Common myeloid progenitor, CD34-positive (primary cell): ENCODE data around the gene SGSH.
"Not testable (repeated sequence)": the region's sequence is repeated elsewhere in the genome, so short reads cannot be mapped to it uniquely, and the experiment has no call there.

Source experiments
- CTCF ChIA-PET: fragments of 350-600 bp; sonication (Branson Sonifier 250); formaldehyde crosslinking; loops from one replicate; lab custom pipeline; 2021; ENCODE audit warnings: antibody characterized with exemption; lab: Charles Lee
- POLR2A ChIA-PET: fragments of 350-600 bp; sonication (Branson Sonifier 250); formaldehyde crosslinking; loops from one replicate; lab custom pipeline; 2021; ENCODE audit warnings: antibody characterized with exemption; lab: Charles Lee
- DNase-seq, 3 donors: peaks; one replicate each; pipeline versions ENCODE4 v3.0.0 to v3.0.0-alpha.2; 2013
- H3K27ac ChIP-seq, 2 experiments: 1 replicate in 1 of 2; 2 replicates in 1 of 2; pipeline ENCODE4 v1.7.0; 2013; ENCODE audit warnings: inconsistent platforms in 2 of 2, low read length in 2 of 2, mild to moderate bottlenecking in 2 of 2, low read depth in 1 of 2, moderate library complexity in 1 of 2; ENCODE audit not compliant: severe bottlenecking in 2 of 2, insufficient read depth in 1 of 2, poor library complexity in 1 of 2
- H3K27me3 ChIP-seq, 5 experiments: replicated peaks in 2 of 5; 1 replicate in 3 of 5; 2 replicates in 2 of 5; pipeline versions ENCODE4 v1.6.1 to v1.7.0; 2013; ENCODE audit warnings: low read length in 4 of 5, mild to moderate bottlenecking in 2 of 5, moderate library complexity in 2 of 5, inconsistent platforms in 1 of 5; ENCODE audit not compliant: insufficient read depth in 5 of 5, control insufficient read depth in 4 of 5
- H3K36me3 ChIP-seq, 4 experiments: 1 replicate in 2 of 4; 2 replicates in 2 of 4; pipeline versions ENCODE4 v1.6.1 to v1.7.0; 2013; ENCODE audit warnings: low read length in 3 of 4, control low read depth in 1 of 4, mild to moderate bottlenecking in 1 of 4; ENCODE audit not compliant: control insufficient read depth in 4 of 4, insufficient read depth in 4 of 4
- H3K4me1 ChIP-seq, 4 experiments: 1 replicate in 3 of 4; 2 replicates in 1 of 4; pipeline versions ENCODE4 v1.6.1 to v1.7.1; 2013; ENCODE audit warnings: low read length in 3 of 4, mild to moderate bottlenecking in 3 of 4, control low read depth in 1 of 4, inconsistent platforms in 1 of 4, moderate library complexity in 1 of 4; ENCODE audit not compliant: control insufficient read depth in 4 of 4, insufficient read depth in 4 of 4; ENCODE audit errors: control extremely low read depth in 1 of 4
- H3K4me3 ChIP-seq, 7 experiments: 1 replicate in 4 of 7; 2 replicates in 3 of 7; pipeline versions ENCODE4 v1.5.1 to v1.7.0; 2013; ENCODE audit warnings: mild to moderate bottlenecking in 7 of 7, low read length in 6 of 7, moderate library complexity in 6 of 7, inconsistent platforms in 2 of 7, low read depth in 2 of 7, control low read depth in 1 of 7; ENCODE audit not compliant: insufficient read depth in 4 of 7, control insufficient read depth in 1 of 7; ENCODE audit errors: extremely low read depth in 1 of 7
- H3K9me3 ChIP-seq, 5 experiments: 1 replicate in 4 of 5; 2 replicates in 1 of 5; pipeline versions ENCODE4 v1.6.1 to v1.7.1; 2013; ENCODE audit warnings: low read length in 4 of 5, mild to moderate bottlenecking in 2 of 5, inconsistent platforms in 1 of 5, low read depth in 1 of 5, moderate library complexity in 1 of 5; ENCODE audit not compliant: control insufficient read depth in 4 of 5, insufficient read depth in 2 of 5; ENCODE audit errors: control extremely low read depth in 1 of 5
- WGBS: methylation state at CpG from one replicate; pipeline ENCODE4 v1.1.5; 2013; ENCODE audit not compliant: insufficient coverage; 5-methylcytosine and 5-hydroxymethylcytosine counted together

The SGSH gene

DNA sequence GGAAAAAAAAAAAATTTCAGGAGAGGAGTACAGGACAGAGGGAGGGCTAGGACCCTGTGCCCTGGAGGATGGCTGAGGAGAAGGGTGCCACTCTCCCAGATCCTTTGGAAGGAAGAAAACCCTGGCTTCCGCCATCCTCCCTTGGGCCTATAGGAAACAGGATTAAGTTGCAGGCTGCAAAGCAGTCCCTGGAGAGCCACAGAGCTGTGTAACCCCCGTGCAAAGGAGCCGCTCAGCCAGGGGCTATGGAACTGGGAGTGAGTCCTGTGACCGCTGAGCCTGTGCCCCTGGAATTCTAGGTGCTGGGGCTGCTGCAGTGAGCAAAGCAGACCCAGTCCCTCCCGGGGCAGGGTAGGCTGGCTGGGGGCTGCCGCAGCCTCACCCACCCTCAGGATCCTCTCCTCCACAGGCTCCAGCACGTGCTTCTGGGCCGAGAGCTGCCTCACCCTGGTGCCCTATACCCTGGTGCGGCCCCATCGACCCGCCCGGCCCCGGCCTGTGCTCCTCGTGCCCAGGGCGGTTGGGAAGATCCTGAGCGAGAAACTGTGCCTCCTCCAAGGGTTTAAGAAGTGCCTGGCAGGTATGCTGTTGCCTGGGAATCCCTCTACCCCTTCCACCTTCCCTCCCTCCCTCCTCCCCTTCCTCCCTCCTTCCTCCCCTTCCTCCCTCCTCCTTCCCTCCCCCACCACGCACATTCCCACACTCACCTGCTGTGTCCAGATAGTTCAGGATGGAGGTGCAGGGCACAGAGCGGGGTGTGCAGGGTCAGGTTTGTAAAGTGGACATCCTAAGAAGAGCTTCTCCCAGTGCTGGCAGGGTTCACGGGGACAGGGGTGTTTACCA lies 15.3 kb downstream of the SGSH start:
- Histone ChIP-seq H3K27me3 (peaks cover 0 to 20% (median 0%) of the 10 kb centered on the region in 5 experiments), H3K27ac (no peak overlapping the region), H3K9me3 (no peaks in the 10 kb centered on the region), H3K36me3 (no peaks in the 10 kb centered on the region), H3K4me3 (no peak overlapping the region), H3K4me1 (no peaks in the 10 kb centered on the region)
- 93% methylated on average over 14 of the region's 19 CpGs for WGBS
- ChIA-PET CTCF (interaction anchor here (3.5 kb wide), 1 partner anchor 8 kb away, joined by 13 read pairs; no protein-coding TSS in a partner anchor), POLR2A (no interaction called here)
- no peak for DNase-seq

DNA sequence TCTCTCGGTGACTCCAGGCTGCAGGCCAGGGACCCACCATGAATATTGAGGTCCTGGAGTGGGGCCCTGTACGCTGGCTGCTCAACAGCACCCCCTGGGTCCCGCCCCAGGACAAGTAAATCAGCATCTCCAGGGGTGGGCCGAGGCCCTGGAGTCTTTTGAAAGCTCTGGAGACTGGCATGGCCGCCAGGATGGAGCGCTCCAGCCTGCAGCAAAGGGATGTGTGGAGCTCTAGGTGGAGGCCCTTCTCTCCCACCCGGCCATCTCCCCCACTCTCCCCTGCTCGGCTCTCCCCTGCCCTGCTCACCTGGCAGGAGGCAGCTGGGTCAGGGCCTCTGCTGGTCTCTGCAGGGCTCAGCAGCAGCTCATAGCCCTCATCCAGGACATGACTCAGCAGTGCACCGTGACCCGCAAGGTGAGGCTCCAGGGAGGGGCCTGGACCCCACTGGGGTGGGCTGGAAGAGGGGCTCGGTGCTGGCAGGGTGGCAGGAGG lies 16.6 kb downstream of the SGSH start:
- Histone ChIP-seq H3K36me3 (no peaks in the 10 kb centered on the region), H3K4me3 (no peak overlapping the region), H3K27ac (no peak overlapping the region), H3K9me3 (no peaks in the 10 kb centered on the region), H3K4me1 (no peaks in the 10 kb centered on the region), H3K27me3 (peaks cover 0 to 9% (median 0%) of the 10 kb centered on the region in 5 experiments)
- 90% methylated on average over 8 of the region's 11 CpGs for WGBS
- DNase-seq = no peak
- ChIA-PET CTCF (interaction anchor here (1.1 to 1.6 kb wide), 3 partner anchors 10 to 37 kb away, joined by 3 to 4 read pairs (median 3); no protein-coding TSS in a partner anchor), POLR2A (no interaction called here)

DNA sequence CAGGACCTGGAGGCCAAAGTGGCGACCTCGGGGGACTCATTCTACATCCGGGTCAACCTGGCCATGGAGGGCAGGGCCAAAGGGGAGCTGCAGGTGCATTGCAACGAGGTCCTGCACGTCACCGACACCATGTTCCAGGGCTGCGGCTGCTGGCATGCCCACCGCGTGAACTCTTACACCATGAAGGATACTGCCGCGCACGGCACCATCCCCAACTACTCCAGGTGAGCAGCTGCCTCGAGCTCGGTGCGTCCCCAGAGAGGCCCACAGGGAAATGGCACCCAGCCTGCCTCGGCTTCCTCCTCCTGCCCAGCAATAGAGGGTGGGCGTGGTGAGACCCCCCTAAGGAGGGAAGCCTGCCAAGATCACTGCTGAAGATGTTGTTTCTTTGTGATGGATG lies 17.9 kb downstream of the SGSH start:
- Histone ChIP-seq H3K4me1 (no peaks in the 10 kb centered on the region), H3K27ac (no peak overlapping the region), H3K27me3 (peaks cover 0 to 12% (median 0%) of the 10 kb centered on the region in 5 experiments), H3K36me3 (no peaks in the 10 kb centered on the region), H3K4me3 (no peak overlapping the region), H3K9me3 (no peaks in the 10 kb centered on the region)
- DNase-seq = no peak
- 94% methylated on average over 16 of the region's 17 CpGs for WGBS
- ChIA-PET CTCF (interaction anchor here (0.9 to 1.3 kb wide), 4 partner anchors 10 to 50 kb away, joined by 3 to 4 read pairs (median 3); no protein-coding TSS in a partner anchor), POLR2A (no interaction called here)

DNA sequence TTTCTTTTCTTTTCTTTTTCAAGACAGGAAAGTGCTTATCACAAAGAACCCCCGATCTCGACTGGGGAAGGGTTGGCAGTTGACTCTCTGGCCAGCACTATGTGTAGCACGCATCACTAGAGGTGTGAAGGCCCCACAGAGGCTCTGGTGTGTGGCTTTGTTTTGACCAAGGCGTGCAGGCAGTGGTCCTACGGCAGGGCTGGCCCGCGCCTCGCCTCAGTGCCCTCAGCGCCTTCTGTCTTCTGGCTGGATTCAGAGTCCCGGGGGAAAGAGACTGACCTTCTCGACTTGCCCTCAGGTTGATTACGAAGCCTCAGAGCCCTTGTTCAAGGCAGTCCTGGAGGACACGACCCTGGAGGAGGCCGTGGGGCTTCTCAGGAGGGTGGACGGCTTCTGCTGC lies 18.7 kb downstream of the SGSH start:
- H3K27ac ChIP-seq = no peak overlapping the region
- ChIA-PET POLR2A (no interaction called here), CTCF (interaction anchor here (0.7 to 1.6 kb wide), 5 partner anchors 9 to 51 kb away, joined by 3 to 4 read pairs (median 3); no protein-coding TSS in a partner anchor)
- no peaks in the 10 kb centered on the region for H3K4me1 ChIP-seq
- no peaks in the 10 kb centered on the region for H3K36me3 ChIP-seq
- no peaks in the 10 kb centered on the region for H3K9me3 ChIP-seq
- no peak for DNase-seq
- 98% methylated on average over 15 of the region's 15 CpGs for WGBS
- H3K4me3 ChIP-seq = no peak overlapping the region
- peaks cover 0 to 12% (median 0%) of the 10 kb centered on the region in 5 experiments for H3K27me3 ChIP-seq

DNA sequence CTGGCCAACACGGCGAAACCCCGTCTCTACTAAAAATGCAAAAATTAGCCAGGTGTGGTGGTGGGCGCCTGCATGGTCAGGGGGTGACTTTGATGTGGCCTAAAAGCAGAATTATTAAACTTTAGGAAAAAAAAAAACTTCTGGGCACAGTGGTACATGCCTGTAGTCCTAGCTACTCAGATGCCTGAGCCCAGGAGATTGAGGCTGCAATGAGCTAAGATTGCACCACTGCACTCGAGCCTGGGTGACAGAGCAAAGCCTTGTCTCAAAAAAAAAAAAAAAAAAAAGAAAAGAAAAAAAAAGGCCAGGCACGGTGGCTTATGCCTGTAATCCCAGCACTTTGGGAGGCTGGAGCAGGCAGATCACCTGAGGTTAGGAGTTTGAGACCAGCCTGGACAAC lies 20.8 kb downstream of the SGSH start:
- H3K4me1 ChIP-seq, H3K36me3 ChIP-seq, DNase-seq, H3K4me3 ChIP-seq, POLR2A ChIA-PET, H3K27ac ChIP-seq, H3K9me3 ChIP-seq: not testable (repeated sequence)
- WGBS = 94% methylated on average over 4 of the region's 6 CpGs
- CTCF ChIA-PET = interaction anchor here (0.6 to 0.9 kb wide), 2 partner anchors 12 to 67 kb away, joined by 3 read pairs; no protein-coding TSS in a partner anchor
- H3K27me3 ChIP-seq = peaks cover 0 to 13% (median 0%) of the 10 kb centered on the region in 5 experiments

DNA sequence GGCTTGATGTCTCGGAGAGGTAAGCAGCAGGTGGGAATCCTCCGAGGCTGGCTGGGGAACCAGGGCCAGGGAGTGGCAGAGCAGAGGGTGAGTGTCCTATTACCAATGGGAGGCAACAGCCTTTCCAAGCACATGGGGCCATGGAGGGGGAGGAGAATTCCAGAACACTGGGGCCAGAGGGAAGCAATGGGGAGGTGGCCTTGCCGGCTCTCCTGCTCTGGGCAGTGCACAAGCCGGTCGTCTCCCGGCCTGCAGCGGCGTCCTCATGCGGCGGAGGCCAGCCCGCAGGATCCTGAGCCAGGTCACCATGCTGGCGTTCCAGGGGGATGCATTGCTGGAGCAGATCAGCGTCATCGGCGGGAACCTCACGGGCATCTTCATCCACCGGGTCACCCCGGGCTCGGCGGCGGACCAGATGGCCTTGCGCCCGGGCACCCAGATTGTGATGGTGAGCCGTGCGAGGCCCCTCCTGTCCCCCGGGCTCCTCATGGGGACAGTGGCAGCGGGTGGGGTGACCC lies 21.9 kb downstream of the SGSH start:
- POLR2A ChIA-PET = no interaction called here

More for the DNA sequence above, 21.9 kb downstream of the SGSH start:
- no peaks in the 10 kb centered on the region for H3K36me3 ChIP-seq
- H3K4me1 ChIP-seq = no peaks in the 10 kb centered on the region
- H3K27me3 ChIP-seq = peaks cover 0 to 8% (median 3%) of the 10 kb centered on the region in 5 experiments
- DNase-seq = no peak
- H3K4me3 ChIP-seq = no peak overlapping the region
- H3K9me3 ChIP-seq = no peaks in the 10 kb centered on the region
- WGBS = 97% methylated on average over 25 of the region's 27 CpGs
- CTCF ChIA-PET = interaction anchor here (0.6 to 3.2 kb wide), 4 partner anchors 8 to 169 kb away, joined by 3 to 13 read pairs (median 3); no protein-coding TSS in a partner anchor
- no peak overlapping the region for H3K27ac ChIP-seq
